ENCODE data around the gene GFOD2.

GFOD2 gene

DNA sequence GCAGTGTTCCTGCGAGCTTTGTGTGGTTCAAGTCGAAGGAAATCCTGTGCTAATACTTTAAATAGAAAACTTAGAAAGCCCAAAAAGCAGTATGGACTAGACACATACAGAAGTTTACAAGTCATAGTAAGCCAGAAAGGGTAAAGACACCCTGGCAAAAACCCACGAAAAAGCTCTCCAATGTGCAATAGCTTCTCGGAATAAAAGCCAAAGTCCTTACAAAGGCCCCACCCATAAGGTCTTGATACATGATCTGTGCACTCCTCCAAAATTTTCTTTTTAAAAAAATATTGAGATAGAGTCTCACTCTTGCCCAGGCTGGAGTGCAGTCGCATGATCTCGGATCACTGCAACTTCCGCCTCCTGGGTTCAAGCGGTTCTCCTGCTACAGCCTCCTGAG is 42.2 kb downstream of the GFOD2 start:
- Mint-ChIP-seq H3K27ac (peak overlapping the region; percentile 64), H3K36me3 (no peaks in the 10 kb centered on the region)

DNA sequence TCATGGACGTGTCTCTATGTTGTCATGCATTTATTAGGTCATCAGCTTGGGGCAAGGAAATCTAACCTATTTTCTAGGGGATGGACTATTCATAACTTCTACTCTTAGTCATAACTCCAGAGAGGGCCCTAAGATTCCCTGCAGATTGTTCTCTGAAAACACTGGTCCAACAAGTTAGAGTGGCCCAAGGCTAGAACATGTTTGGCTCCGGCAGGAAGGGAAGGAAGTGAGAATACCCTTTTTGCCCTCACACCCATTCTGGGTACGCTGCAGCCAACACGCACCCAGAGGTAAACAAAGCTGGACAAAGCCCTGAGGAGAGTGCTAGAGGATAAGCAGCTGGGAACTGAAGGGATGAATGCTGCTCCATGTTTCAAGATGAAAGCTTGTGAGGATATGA is 42.6 kb downstream of the GFOD2 start:
- no peak for DNase-seq (ENCODE audit: low spot score in 2 of 2)
- no peaks in the 10 kb centered on the region for H3K36me3 Mint-ChIP-seq
- H3K9me3 Mint-ChIP-seq: no peaks in the 10 kb centered on the region
- no peaks in the 10 kb centered on the region for H3K27me3 Mint-ChIP-seq
- peak overlapping the region; percentile 64 for H3K27ac Mint-ChIP-seq
- H3K4me1 Mint-ChIP-seq: peaks cover 16% of the 10 kb centered on the region
- H3K4me3 Mint-ChIP-seq: no peak overlapping the region
- ATAC-seq (ENCODE audit: low read depth): no peak

More for the DNA sequence above, 42.2 kb downstream of the GFOD2 start:
- Mint-ChIP-seq H3K4me1 (peaks cover 16% of the 10 kb centered on the region), H3K4me3 (no peak overlapping the region), H3K9me3 (no peaks in the 10 kb centered on the region), H3K27me3 (no peaks in the 10 kb centered on the region)
- ATAC-seq (ENCODE audit: low read depth) (no peak), DNase-seq (ENCODE audit: low spot score in 2 of 2) (no peak)

DNA sequence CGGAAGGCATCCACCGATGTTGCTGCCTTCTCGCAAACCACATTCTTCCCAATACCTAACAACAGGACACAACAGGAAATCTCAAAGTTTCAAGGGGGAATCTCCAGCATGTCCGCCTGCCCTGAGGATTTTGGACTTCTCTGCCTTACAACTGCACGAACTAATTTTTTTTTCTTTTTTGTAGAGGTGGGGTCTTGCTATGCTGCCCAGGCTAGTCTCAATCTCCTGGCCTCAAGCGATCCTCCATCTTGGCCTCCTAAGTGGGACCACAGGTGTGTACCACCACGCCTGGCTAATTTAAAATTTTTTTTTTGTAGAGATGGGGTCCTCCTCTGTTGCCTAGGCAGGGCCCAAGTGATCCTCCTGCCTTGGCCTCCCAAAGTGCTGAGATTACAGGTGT is 43.1 kb downstream of the GFOD2 start:
- ATAC-seq (ENCODE audit: low read depth): no peak
- H3K4me3 Mint-ChIP-seq: no peak overlapping the region
- no peaks in the 10 kb centered on the region for H3K36me3 Mint-ChIP-seq
- no peaks in the 10 kb centered on the region for H3K27me3 Mint-ChIP-seq
- H3K9me3 Mint-ChIP-seq: no peaks in the 10 kb centered on the region
- H3K4me1 Mint-ChIP-seq: peaks cover 16% of the 10 kb centered on the region
- no peak for DNase-seq (ENCODE audit: low spot score in 2 of 2)
- no peak overlapping the region for H3K27ac Mint-ChIP-seq

DNA sequence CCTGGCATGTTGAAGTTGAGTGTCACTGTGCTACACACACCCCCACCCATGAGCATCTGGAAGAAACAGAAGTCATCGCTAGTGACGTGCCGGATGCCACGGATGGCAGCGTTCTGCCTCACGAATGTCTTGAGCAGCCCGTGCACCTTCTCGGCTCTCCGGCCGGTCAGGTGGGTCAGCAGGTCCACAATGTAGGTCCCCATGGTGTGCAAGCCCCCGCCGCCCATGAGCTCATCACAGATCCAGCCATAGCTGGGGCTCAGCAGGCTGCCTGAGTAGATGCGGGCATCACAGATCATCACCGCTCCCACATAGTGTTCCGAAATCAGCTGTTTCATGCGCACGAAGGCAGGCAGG is 43.6 kb downstream of the GFOD2 start:
- ATAC-seq (ENCODE audit: low read depth): no peak
- Mint-ChIP-seq H3K9me3 (no peaks in the 10 kb centered on the region), H3K27me3 (no peaks in the 10 kb centered on the region), H3K36me3 (no peaks in the 10 kb centered on the region), H3K27ac (no peak overlapping the region), H3K4me3 (no peak overlapping the region), H3K4me1 (peaks cover 16% of the 10 kb centered on the region)
- DNase-seq (ENCODE audit: low spot score in 2 of 2): no peak

DNA sequence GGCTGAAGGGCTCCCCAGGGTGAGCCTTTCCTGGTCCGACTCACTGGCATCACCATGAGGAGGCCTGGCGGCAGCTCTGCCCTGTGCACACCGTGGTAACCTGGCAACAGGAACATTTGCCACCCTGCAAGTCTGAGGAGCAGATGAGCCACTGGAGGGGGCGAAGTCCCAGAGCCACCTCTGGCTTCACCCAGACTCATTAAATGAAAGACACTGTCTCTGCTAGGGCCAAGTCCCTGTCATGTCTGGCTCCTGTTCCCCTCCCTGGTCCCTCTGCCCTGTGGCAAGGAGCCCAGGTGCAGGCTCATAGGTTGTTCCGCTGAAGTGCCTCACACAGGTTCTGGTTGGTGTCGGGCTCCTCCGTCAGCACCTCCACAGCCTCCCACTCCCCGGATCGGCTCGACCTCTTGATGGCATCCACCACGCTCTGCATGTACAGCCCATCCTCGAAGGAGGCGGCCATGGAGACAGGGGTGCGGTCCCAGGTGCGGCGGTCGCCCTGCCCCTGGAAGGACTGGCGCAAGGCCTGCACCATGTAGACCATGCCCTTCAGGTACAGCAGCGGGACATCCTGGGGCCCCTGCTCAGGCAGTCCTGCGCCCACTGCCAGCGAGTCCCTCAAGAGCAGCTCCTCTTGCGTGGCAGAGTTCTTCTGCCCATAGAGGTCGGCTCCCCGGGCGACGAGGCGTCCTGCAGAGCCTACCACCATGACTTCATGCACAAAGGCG is 44.1 kb downstream of the GFOD2 start:
- no peak overlapping the region for H3K27ac Mint-ChIP-seq
- H3K36me3 Mint-ChIP-seq: no peaks in the 10 kb centered on the region
- no peak overlapping the region for H3K4me3 Mint-ChIP-seq
- no peaks in the 10 kb centered on the region for H3K27me3 Mint-ChIP-seq
- DNase-seq (ENCODE audit: low spot score in 2 of 2): no peak
- H3K4me1 Mint-ChIP-seq: peaks cover 16% of the 10 kb centered on the region
- H3K9me3 Mint-ChIP-seq: no peaks in the 10 kb centered on the region
- ATAC-seq (ENCODE audit: low read depth): no peak

DNA sequence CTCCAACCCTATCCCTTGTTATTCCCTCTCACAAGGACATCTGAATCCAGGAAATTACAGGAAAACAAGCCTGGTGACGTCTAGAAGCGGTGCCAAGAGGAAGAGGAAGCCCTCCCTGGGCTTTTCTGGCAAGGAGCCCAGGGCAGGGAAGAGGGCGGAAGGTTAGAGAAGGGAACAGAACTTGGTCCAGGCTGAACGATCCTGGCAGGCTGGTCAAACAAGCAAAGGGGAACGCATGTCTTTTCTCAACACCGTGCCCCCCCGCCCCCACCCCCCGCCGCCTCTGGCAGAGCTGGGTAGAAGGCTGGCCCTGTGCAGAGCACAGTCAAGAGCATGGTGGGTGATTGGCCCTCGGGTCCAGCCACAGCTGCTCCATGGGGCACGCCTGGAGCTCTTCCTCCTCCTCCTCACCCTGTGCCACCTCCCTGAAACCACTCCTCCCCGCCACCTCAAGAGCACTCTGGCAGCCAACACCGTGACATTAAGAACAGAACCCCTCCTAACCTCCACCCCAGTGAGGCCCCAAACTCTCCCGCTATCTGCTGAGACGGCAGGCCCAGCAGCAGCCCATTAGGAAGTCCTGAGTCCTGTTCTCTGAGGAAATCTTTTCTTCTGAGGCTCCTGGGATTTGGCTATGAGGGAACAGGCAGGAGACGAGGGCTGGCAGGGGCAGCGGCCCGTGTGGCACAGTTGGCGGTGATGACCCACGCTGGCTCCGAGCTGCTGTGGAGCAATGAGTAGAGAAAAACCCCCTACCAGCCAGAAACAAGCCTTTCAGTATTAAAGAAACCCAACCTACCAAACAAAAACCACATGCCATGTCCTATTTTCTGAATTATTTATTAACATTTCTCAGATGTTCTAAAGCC is 45.2 kb downstream of the GFOD2 start:
- no peaks in the 10 kb centered on the region for H3K36me3 Mint-ChIP-seq
- H3K4me3 Mint-ChIP-seq: no peak overlapping the region
- no peaks in the 10 kb centered on the region for H3K9me3 Mint-ChIP-seq
- DNase-seq (ENCODE audit: low spot score in 2 of 2) (no peak), ATAC-seq (ENCODE audit: low read depth) (no peak)
- peaks cover 24% of the 10 kb centered on the region for H3K4me1 Mint-ChIP-seq
- H3K27ac Mint-ChIP-seq: peak overlapping the region; percentile 46
- H3K27me3 Mint-ChIP-seq: no peaks in the 10 kb centered on the region

DNA sequence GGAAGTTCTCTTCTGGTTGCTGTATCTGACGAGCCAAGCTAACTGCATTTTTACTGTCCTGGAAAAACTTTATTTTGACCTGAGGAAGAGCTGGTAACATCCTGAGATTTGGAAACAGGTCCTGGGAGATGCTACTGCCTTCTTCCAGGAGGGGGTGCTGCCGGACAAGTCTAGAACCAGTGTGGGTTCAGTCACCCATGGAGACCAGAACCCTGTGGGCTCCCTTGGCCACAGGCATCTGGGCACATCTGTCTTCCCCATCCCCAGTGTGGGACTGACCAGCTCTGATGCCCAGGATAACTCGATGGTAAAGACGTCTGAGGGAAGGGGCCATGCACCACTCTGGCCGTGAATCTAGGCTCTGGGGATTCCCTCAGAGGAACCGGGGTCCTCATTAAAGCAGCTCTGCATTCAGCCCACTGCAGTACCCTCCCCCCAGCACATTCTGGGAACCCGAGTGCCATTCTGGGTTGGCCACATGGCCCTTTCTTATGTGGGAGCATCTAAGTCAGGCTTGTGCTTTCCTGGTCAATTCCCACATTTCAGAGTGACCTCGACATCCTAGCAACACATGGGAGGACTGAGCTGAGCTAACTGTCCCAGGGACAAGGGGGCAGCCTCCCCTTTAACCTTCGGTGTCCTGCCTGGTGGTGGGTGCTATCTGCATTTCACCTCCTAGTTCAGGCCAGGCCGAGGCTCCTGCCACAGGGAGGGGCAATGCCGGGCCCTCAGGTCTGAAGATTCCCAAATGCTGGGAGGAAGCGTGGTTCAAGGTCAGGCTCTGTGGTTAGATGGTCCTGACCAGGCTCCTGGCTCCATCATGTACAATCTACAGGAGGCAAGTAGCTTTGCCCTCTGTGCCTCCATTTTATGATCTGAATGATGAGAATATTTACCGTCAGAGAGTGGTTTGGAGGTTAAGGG is 46.1 kb downstream of the GFOD2 start:
- Mint-ChIP-seq H3K4me3 (no peak overlapping the region), H3K9me3 (no peaks in the 10 kb centered on the region), H3K27ac (no peak overlapping the region), H3K4me1 (peaks cover 31% of the 10 kb centered on the region), H3K27me3 (no peaks in the 10 kb centered on the region), H3K36me3 (no peaks in the 10 kb centered on the region)
- DNase-seq (ENCODE audit: low spot score in 2 of 2) (peak; percentile 59 to 69), ATAC-seq (ENCODE audit: low read depth) (peak; percentile 43)

DNA sequence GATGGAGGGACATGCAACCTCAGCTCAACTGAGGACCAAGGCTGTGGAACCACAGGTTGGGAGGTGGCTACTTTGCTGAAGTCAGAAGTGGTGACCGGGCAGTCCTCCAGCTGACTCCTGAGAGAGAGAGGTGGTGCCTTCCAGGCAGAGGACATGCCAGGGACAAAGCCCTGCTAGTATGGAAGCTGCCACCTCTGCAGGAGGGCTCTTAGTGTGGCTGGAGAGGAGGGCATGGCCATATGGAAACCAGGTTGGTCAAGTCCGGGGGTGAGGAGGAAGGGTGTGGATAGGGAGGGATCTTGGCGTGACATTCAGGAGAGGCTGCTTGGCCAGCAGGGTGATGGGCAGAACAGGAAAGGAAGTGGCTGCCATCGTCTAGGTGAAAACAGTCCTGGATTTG is 46.8 kb downstream of the GFOD2 start:
- DNase-seq (ENCODE audit: low spot score in 2 of 2) (no peak), ATAC-seq (ENCODE audit: low read depth) (no peak)
- Mint-ChIP-seq H3K4me1 (peaks cover 33% of the 10 kb centered on the region), H3K27ac (no peak overlapping the region), H3K36me3 (no peaks in the 10 kb centered on the region), H3K9me3 (no peaks in the 10 kb centered on the region), H3K4me3 (no peak overlapping the region), H3K27me3 (no peaks in the 10 kb centered on the region)

DNA sequence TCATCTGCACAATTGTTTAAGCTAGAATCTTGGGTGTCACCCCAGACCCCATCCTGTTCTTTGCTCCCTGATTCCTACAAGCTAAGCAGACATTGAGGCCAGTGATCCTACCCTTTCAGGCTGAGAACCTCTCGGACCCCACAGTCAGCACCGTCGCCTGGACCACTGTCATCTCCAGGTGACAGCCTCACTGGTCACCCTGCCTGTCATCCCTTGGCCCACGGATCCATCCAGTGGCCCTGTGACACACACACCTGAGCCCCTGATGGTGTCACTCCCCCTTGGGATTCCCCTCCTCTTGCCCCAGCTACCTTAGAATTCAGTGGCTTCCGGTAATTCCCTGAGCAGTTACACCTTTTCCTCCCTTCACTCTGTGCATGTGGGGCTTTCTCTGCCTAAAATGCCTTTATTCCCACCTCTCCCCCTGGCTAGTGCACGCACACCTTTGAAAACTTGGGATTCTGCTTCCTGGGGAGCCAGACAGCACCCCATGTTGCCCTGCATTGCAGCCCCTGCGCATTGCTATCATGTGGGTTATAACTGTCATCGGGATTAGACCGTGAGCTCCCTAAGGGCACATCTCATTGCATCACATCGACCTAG is 49.5 kb downstream of the GFOD2 start:
- H3K36me3 Mint-ChIP-seq: no peaks in the 10 kb centered on the region
- H3K4me3 Mint-ChIP-seq: peak overlapping the region; percentile 19
- no peak for ATAC-seq (ENCODE audit: low read depth)
- peaks cover 36% of the 10 kb centered on the region for H3K4me1 Mint-ChIP-seq
- H3K9me3 Mint-ChIP-seq: no peaks in the 10 kb centered on the region
- no peak for DNase-seq (ENCODE audit: low spot score in 2 of 2)
- H3K27me3 Mint-ChIP-seq: no peaks in the 10 kb centered on the region
- peak overlapping the region; percentile 25 for H3K27ac Mint-ChIP-seq

DNA sequence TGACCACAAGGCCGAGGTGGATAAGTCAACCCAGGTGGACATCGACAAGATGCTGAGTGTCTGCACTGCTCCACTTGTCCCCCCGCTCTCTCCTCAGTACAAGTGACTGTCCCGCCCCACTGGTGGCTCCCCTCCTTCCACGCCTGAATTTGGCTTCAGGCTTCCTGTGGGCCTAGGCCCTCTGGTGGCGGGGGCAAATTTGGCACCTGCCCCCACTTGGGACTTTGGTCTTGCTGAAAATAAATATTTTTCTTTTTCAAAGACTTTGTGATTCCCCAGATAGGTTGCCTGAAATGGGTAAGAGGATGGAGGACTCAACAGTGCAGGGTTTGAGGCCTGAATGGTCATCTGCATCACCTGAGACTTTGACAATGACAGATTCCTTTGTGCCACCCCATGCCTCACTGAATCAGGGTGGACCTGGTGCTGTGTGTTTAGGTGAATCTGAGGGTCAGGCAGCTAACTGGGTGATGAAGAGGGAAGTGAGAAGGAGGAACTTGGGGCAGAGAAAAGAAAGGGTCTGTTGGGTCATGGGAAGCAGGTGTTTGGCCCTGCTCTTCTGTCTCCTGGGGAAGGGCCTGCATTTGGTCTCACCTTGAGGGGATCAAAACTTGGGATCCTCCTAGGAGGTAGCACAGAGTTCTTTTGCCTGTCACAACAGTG is 50.5 kb downstream of the GFOD2 start:
- Mint-ChIP-seq H3K9me3 (no peaks in the 10 kb centered on the region), H3K4me1 (peaks cover 36% of the 10 kb centered on the region), H3K27ac (peak overlapping the region; percentile 65), H3K27me3 (no peaks in the 10 kb centered on the region), H3K4me3 (peak overlapping the region; percentile 50), H3K36me3 (no peaks in the 10 kb centered on the region)
- DNase-seq (ENCODE audit: low spot score in 2 of 2): no peak
- peak; percentile 27 for ATAC-seq (ENCODE audit: low read depth)

DNA sequence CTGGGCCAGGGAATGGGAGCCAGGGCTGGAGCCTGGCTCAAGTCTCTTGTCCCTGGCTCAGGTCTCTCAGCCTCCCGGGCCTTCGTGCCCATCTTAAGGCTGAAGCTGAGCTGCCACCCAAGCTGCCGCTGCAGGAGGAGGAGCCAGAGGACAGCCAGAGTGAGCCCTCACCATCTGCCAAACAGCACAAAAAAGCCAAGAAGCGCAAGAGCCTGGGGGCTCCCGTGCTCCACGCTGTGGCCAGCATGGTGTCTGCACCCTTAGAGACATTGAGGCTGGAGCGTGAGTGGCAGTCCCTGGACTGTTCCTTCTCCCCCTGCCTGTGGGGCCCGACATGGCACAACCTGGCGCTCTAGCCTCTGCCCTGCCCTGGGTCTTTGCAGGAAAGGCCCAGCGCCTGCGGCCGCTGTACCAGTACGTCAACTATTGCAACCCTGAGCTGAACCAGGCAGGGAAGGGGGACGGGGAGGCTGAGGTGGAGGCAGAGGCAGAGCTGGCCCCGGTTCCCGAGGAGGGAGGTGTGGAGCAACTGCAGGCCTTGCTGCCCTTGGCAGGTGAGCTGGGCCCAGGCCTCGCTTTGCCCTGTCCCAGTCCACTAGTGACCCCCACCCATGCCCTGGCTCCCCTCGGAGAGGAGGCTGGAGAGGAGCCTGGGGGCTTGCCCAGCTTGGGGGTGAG is 51.2 kb downstream of the GFOD2 start:
- Mint-ChIP-seq H3K27ac (peak overlapping the region; percentile 95), H3K4me1 (peaks cover 36% of the 10 kb centered on the region), H3K9me3 (no peaks in the 10 kb centered on the region)

DNA sequence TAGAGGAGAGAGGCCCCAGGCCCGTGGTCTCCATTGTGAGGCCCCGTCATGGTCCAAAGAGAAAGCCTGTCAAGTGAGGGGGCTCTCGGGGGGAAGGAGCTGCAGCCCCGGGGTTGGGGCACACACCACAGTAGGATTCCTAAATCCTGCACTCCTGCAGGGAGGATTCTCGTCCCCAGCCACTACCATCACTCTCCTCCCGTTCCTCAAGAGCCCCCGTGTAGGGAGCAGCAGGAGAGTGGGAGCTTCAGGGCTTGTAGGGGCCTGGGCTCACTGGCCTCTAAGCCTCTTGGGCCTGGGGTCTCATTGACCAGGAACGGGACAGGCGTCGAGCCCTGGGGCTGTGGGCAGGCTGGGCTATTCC is 51.7 kb downstream of the GFOD2 start:
- Mint-ChIP-seq H3K9me3 (no peaks in the 10 kb centered on the region), H3K4me3 (peak overlapping the region; percentile 91), H3K27me3 (no peaks in the 10 kb centered on the region), H3K36me3 (no peaks in the 10 kb centered on the region), H3K27ac (peak overlapping the region; percentile 95), H3K4me1 (peaks cover 31% of the 10 kb centered on the region)
- no peak for ATAC-seq (ENCODE audit: low read depth)
- no peak for DNase-seq (ENCODE audit: low spot score in 2 of 2)

More for the DNA sequence above, 51.2 kb downstream of the GFOD2 start:
- DNase-seq (ENCODE audit: low spot score in 2 of 2) (peak; percentile 74 to 77), ATAC-seq (ENCODE audit: low read depth) (peak; percentile 79)
- peak overlapping the region; percentile 91 for H3K4me3 Mint-ChIP-seq
- no peaks in the 10 kb centered on the region for H3K27me3 Mint-ChIP-seq
- H3K36me3 Mint-ChIP-seq: no peaks in the 10 kb centered on the region

Data from memory B cell (primary cell).